GM23338 (cell line): ENCODE data around the gene ITGA1. TPM values are rescaled to one million over a fixed set of nuclear protein-coding genes. Genes with fewer than 3 reads are reported as not detected.

Experiments
- ATAC-seq: fragments of 200-7000 bp; cut with Tn5 transposase; 3 replicates; pipeline ENCODE4 v1.9.1; 2020
- DNase-seq: peaks from one replicate; pipeline ENCODE4 v3.0.0-alpha.2; 2015; ENCODE audit warnings: low spot score
- H2AFZ ChIP-seq: fragments of 200-600 bp; sonication (generic); 2 replicates; pipeline ENCODE4 v1.8.0; 2016; ENCODE audit warnings: antibody characterized with exemption, mild to moderate bottlenecking, moderate library complexity
- H3F3A ChIP-seq: fragments of 200-600 bp; sonication (generic); replicated peaks from 2 replicates; pipeline ENCODE4 v1.8.0; 2017; ENCODE audit warnings: antibody characterized with exemption, mixed run types, low read depth
- H3K27ac ChIP-seq: fragments of 200-600 bp; sonication (generic); 2 replicates; pipeline ENCODE4 v1.6.1; 2016; ENCODE audit warnings: low read depth
- H3K27me3 ChIP-seq: fragments of 200-600 bp; sonication (generic); 2 replicates; pipeline ENCODE4 v1.8.0; 2016; ENCODE audit warnings: mild to moderate bottlenecking, mixed run types, moderate library complexity; ENCODE audit not compliant: insufficient read depth
- H3K36me3 ChIP-seq: fragments of 200-600 bp; sonication (generic); 2 replicates; pipeline ENCODE4 v1.8.0; 2016; ENCODE audit warnings: mild to moderate bottlenecking; ENCODE audit not compliant: insufficient read depth
- H3K4me1 ChIP-seq: fragments of 200-600 bp; sonication (generic); 2 replicates; pipeline ENCODE4 v1.8.0; 2016; ENCODE audit warnings: mild to moderate bottlenecking, moderate library complexity; ENCODE audit not compliant: insufficient read depth
- H3K4me2 ChIP-seq: fragments of 200-600 bp; sonication (generic); 2 replicates; pipeline ENCODE4 v1.7.1; 2017; ENCODE audit warnings: mixed run types
- H3K4me3 ChIP-seq: fragments of 200-600 bp; sonication (generic); 2 replicates; pipeline ENCODE4 v1.6.1; 2016; ENCODE audit warnings: mixed run types
- H3K79me2 ChIP-seq: fragments of 200-600 bp; sonication (generic); replicated peaks from 2 replicates; pipeline ENCODE4 v1.8.0; 2017; ENCODE audit warnings: mild to moderate bottlenecking; ENCODE audit not compliant: insufficient read depth
- H3K9me2 ChIP-seq: fragments of 200-600 bp; sonication (generic); 2 replicates; pipeline ENCODE4 v1.8.0; 2017; ENCODE audit not compliant: insufficient read depth
- H4K20me1 ChIP-seq: fragments of 200-600 bp; sonication (generic); replicated peaks from 2 replicates; pipeline ENCODE4 v1.8.0; 2017; ENCODE audit warnings: mild to moderate bottlenecking; ENCODE audit not compliant: insufficient read depth
- H3K27ac Mint-ChIP-seq: 2 replicates; pipeline ENCODE4 v1.8.0; 2020; ENCODE audit warnings: inconsistent platforms, mild to moderate bottlenecking, moderate library complexity, mixed read lengths
- H3K27me3 Mint-ChIP-seq: 3 replicates; pipeline ENCODE4 v1.8.0; 2022; ENCODE audit warnings: low read depth, mild to moderate bottlenecking, moderate library complexity, mixed read lengths, inconsistent platforms; ENCODE audit not compliant: insufficient read depth, poor library complexity
- H3K36me3 Mint-ChIP-seq: 3 replicates; pipeline ENCODE4 v1.8.0; 2021; ENCODE audit warnings: low read depth, mild to moderate bottlenecking, inconsistent platforms, moderate library complexity, mixed read lengths
- H3K4me1 Mint-ChIP-seq: 3 replicates; pipeline ENCODE4 v1.8.0; 2020; ENCODE audit warnings: mild to moderate bottlenecking, inconsistent platforms, mixed read lengths
- H3K4me3 Mint-ChIP-seq: 3 replicates; pipeline ENCODE4 v1.8.0; 2021; ENCODE audit warnings: moderate library complexity, mild to moderate bottlenecking, inconsistent platforms, mixed read lengths
- H3K9me3 Mint-ChIP-seq: 3 replicates; pipeline ENCODE4 v1.8.0; 2020; ENCODE audit warnings: moderate library complexity, mild to moderate bottlenecking, inconsistent platforms, mixed read lengths
- CREB1 ChIP-seq: fragments of 250-450 bp; sonication (Bioruptor Pico); IDR thresholded peaks from 2 replicates; pipeline ENCODE4 v1.5.0; 2020; ENCODE audit warnings: low read depth, mild to moderate bottlenecking, moderate library complexity
- EZH2 ChIP-seq: fragments of 200-600 bp; sonication (generic); IDR thresholded peaks from one replicate; pipeline ENCODE4 v1.8.0; 2017; ENCODE audit warnings: antibody characterized with exemption, mild to moderate bottlenecking, low read depth; ENCODE audit not compliant: unreplicated experiment
- EZH2phosphoT487 ChIP-seq: fragments of 200-600 bp; sonication (generic); IDR thresholded peaks from one replicate; pipeline ENCODE4 v1.8.1; 2018; ENCODE audit warnings: antibody characterized with exemption; ENCODE audit not compliant: unreplicated experiment
- JUNB ChIP-seq: IDR thresholded peaks from one replicate; pipeline ENCODE4 v1.6.1; 2016; ENCODE audit warnings: antibody characterized with exemption; ENCODE audit not compliant: unreplicated experiment
- NANOG ChIP-seq: IDR thresholded peaks from 2 replicates; pipeline ENCODE4 v1.6.1; 2016; ENCODE audit warnings: antibody characterized with exemption, borderline replicate concordance
- POLR2AphosphoS5 ChIP-seq: IDR thresholded peaks from 2 replicates; pipeline ENCODE4 v1.6.1; 2016; ENCODE audit warnings: antibody characterized with exemption, low read depth
- STAT1 ChIP-seq: IDR thresholded peaks from one replicate; pipeline ENCODE4 v1.6.1; 2016; ENCODE audit warnings: antibody characterized with exemption; ENCODE audit not compliant: unreplicated experiment
- ZNF114 ChIP-seq: fragments of 250-450 bp; sonication (Bioruptor Pico); IDR thresholded peaks from 2 replicates; pipeline ENCODE4 v1.5.0; 2020; ENCODE audit warnings: mild to moderate bottlenecking, moderate library complexity
- ZNF331 ChIP-seq: fragments of 250-450 bp; sonication (Bioruptor Pico); IDR thresholded peaks from 2 replicates; pipeline ENCODE4 v1.5.0; 2020; ENCODE audit warnings: low read depth, mild to moderate bottlenecking, moderate library complexity
- polyA plus RNA-seq: library from polyadenylated mRNA; unstranded; fragments of >200 nt; fragmentation: Nextera tagmentation; extraction: Ambion mirVana; gene quantifications from 2 replicates; pipeline ENCODE4 v1.2.1, GENCODE V29; 2016
- total RNA-seq: library from RNA; depleted of rRNA; stranded (reverse); fragments of >200 nt; shearing (Covaris generic); gene quantifications from 2 replicates; pipeline ENCODE4 v1.2.3, GENCODE V29; 2014
- TF ChIP-seq, protein P1 (sequence below): IDR thresholded peaks from 2 replicates; pipeline ENCODE4 v1.6.1; 2016; ENCODE audit warnings: antibody characterized with exemption
- TF ChIP-seq, protein P2 (sequence below), 2 experiments: fragments of 200-600 bp in 1 of 2; sonication (generic) in 1 of 2; conservative IDR thresholded peaks; 2 replicates each; pipeline versions ENCODE4 v1.5.1 to v1.6.1; 2016 to 2017; ENCODE audit warnings: antibody characterized with exemption in 2 of 2, low read depth in 2 of 2, mild to moderate bottlenecking in 2 of 2, moderate library complexity in 1 of 2
- TF ChIP-seq, protein P3 (sequence below): IDR thresholded peaks from one replicate; pipeline ENCODE4 v1.6.1; 2018; ENCODE audit warnings: antibody characterized with exemption; ENCODE audit not compliant: unreplicated experiment
- TF ChIP-seq, protein P4 (sequence below): fragments of 250-450 bp; sonication (Bioruptor Pico); IDR thresholded peaks from 2 replicates; pipeline ENCODE4 v1.5.0; 2020; ENCODE audit warnings: mild to moderate bottlenecking, moderate library complexity

Gene ITGA1
- total and polyA plus RNA-seq, 2 experiments from 2014 or later: 1.8 to 4.9 TPM

DNA sequence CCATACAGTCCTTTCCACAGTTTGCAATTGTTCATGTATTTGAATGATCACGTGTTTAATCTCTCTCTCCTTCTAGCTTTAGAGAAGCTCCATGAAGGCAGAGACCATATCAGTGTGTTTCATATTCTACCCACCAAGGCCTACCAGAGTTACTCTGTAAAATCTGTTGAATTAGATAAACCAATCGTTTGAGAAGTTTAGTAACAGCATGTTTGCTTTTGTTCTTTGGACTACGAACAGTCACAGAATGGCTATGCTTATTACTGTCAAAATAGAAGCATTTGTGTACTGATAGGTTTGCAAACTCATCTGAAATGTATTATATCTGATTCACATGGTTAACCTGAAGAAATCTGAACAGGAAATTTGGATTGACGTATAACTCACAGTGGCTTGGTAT is 93.8 kb downstream of the ITGA1 start:
- Histone ChIP-seq H3K4me1 (no peaks in the 10 kb centered on the region), H3K4me3 (no peak overlapping the region), H3K4me2 (no peak overlapping the region), H4K20me1 (no peaks in the 10 kb centered on the region), H3K79me2 (no peaks in the 10 kb centered on the region), H3F3A (no peaks in the 10 kb centered on the region), H3K27ac (no peak overlapping the region), H2AFZ (no peak overlapping the region), H3K9me2 (no peaks in the 10 kb centered on the region), H3K27me3 (no peaks in the 10 kb centered on the region), H3K36me3 (no peaks in the 10 kb centered on the region)
- DNase-seq (no peak), ATAC-seq (no peak)
- TF ChIP-seq EZH2phosphoT487 (no peak), CREB1 (CRISPR knock-in tag) (no peak), POLR2AphosphoS5 (no peak), ZNF331 (no peak), STAT1 (no peak), JUNB (no peak), NANOG (no peak), EZH2 (no peak), ZNF114 (CRISPR knock-in tag) (no peak)
- TF ChIP-seq, protein P1, sequence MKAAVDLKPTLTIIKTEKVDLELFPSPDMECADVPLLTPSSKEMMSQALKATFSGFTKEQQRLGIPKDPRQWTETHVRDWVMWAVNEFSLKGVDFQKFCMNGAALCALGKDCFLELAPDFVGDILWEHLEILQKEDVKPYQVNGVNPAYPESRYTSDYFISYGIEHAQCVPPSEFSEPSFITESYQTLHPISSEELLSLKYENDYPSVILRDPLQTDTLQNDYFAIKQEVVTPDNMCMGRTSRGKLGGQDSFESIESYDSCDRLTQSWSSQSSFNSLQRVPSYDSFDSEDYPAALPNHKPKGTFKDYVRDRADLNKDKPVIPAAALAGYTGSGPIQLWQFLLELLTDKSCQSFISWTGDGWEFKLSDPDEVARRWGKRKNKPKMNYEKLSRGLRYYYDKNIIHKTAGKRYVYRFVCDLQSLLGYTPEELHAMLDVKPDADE: no peak
- TF ChIP-seq, protein P2, sequence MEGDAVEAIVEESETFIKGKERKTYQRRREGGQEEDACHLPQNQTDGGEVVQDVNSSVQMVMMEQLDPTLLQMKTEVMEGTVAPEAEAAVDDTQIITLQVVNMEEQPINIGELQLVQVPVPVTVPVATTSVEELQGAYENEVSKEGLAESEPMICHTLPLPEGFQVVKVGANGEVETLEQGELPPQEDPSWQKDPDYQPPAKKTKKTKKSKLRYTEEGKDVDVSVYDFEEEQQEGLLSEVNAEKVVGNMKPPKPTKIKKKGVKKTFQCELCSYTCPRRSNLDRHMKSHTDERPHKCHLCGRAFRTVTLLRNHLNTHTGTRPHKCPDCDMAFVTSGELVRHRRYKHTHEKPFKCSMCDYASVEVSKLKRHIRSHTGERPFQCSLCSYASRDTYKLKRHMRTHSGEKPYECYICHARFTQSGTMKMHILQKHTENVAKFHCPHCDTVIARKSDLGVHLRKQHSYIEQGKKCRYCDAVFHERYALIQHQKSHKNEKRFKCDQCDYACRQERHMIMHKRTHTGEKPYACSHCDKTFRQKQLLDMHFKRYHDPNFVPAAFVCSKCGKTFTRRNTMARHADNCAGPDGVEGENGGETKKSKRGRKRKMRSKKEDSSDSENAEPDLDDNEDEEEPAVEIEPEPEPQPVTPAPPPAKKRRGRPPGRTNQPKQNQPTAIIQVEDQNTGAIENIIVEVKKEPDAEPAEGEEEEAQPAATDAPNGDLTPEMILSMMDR (conservative IDR thresholded peaks at IDR 0.05; ENCODE audit: low read depth in 2 of 2): no peak
- TF ChIP-seq, protein P3, sequence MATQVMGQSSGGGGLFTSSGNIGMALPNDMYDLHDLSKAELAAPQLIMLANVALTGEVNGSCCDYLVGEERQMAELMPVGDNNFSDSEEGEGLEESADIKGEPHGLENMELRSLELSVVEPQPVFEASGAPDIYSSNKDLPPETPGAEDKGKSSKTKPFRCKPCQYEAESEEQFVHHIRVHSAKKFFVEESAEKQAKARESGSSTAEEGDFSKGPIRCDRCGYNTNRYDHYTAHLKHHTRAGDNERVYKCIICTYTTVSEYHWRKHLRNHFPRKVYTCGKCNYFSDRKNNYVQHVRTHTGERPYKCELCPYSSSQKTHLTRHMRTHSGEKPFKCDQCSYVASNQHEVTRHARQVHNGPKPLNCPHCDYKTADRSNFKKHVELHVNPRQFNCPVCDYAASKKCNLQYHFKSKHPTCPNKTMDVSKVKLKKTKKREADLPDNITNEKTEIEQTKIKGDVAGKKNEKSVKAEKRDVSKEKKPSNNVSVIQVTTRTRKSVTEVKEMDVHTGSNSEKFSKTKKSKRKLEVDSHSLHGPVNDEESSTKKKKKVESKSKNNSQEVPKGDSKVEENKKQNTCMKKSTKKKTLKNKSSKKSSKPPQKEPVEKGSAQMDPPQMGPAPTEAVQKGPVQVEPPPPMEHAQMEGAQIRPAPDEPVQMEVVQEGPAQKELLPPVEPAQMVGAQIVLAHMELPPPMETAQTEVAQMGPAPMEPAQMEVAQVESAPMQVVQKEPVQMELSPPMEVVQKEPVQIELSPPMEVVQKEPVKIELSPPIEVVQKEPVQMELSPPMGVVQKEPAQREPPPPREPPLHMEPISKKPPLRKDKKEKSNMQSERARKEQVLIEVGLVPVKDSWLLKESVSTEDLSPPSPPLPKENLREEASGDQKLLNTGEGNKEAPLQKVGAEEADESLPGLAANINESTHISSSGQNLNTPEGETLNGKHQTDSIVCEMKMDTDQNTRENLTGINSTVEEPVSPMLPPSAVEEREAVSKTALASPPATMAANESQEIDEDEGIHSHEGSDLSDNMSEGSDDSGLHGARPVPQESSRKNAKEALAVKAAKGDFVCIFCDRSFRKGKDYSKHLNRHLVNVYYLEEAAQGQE: no peak
- TF ChIP-seq, protein P4, sequence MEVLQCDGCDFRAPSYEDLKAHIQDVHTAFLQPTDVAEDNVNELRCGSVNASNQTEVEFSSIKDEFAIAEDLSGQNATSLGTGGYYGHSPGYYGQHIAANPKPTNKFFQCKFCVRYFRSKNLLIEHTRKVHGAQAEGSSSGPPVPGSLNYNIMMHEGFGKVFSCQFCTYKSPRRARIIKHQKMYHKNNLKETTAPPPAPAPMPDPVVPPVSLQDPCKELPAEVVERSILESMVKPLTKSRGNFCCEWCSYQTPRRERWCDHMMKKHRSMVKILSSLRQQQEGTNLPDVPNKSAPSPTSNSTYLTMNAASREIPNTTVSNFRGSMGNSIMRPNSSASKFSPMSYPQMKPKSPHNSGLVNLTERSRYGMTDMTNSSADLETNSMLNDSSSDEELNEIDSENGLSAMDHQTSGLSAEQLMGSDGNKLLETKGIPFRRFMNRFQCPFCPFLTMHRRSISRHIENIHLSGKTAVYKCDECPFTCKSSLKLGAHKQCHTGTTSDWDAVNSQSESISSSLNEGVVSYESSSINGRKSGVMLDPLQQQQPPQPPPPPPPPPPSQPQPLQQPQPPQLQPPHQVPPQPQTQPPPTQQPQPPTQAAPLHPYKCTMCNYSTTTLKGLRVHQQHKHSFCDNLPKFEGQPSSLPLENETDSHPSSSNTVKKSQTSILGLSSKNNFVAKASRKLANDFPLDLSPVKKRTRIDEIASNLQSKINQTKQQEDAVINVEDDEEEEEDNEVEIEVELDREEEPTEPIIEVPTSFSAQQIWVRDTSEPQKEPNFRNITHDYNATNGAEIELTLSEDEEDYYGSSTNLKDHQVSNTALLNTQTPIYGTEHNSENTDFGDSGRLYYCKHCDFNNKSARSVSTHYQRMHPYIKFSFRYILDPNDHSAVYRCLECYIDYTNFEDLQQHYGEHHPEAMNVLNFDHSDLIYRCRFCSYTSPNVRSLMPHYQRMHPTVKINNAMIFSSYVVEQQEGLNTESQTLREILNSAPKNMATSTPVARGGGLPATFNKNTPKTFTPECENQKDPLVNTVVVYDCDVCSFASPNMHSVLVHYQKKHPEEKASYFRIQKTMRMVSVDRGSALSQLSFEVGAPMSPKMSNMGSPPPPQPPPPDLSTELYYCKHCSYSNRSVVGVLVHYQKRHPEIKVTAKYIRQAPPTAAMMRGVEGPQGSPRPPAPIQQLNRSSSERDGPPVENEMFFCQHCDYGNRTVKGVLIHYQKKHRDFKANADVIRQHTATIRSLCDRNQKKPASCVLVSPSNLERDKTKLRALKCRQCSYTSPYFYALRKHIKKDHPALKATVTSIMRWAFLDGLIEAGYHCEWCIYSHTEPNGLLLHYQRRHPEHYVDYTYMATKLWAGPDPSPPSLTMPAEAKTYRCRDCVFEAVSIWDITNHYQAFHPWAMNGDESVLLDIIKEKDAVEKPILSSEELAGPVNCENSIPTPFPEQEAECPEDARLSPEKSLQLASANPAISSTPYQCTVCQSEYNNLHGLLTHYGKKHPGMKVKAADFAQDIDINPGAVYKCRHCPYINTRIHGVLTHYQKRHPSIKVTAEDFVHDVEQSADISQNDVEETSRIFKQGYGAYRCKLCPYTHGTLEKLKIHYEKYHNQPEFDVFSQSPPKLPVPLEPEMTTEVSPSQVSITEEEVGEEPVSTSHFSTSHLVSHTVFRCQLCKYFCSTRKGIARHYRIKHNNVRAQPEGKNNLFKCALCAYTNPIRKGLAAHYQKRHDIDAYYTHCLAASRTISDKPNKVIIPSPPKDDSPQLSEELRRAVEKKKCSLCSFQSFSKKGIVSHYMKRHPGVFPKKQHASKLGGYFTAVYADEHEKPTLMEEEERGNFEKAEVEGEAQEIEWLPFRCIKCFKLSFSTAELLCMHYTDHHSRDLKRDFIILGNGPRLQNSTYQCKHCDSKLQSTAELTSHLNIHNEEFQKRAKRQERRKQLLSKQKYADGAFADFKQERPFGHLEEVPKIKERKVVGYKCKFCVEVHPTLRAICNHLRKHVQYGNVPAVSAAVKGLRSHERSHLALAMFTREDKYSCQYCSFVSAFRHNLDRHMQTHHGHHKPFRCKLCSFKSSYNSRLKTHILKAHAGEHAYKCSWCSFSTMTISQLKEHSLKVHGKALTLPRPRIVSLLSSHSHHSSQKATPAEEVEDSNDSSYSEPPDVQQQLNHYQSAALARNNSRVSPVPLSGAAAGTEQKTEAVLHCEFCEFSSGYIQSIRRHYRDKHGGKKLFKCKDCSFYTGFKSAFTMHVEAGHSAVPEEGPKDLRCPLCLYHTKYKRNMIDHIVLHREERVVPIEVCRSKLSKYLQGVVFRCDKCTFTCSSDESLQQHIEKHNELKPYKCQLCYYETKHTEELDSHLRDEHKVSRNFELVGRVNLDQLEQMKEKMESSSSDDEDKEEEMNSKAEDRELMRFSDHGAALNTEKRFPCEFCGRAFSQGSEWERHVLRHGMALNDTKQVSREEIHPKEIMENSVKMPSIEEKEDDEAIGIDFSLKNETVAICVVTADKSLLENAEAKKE (CRISPR knock-in tag): no peak
- Mint-ChIP-seq H3K9me3 (no peaks in the 10 kb centered on the region), H3K27ac (no peak overlapping the region), H3K27me3 (peaks cover 3% of the 10 kb centered on the region), H3K4me1 (peaks cover 3% of the 10 kb centered on the region; the same call in 1 of the 3 replicates), H3K36me3 (no peaks in the 10 kb centered on the region), H3K4me3 (no peak overlapping the region)
